Ramos (cell line): ENCODE data around the gene KDSR.

ENCODE experiments used
- in situ Hi-C: fragments of 300-500 bp; cut with MboI; formaldehyde crosslinking; loops from one replicate; pipeline ENCODE4 v1.14.3; 2022; ENCODE audit warnings: low sequenced_read_pairs; ENCODE audit not compliant: unreplicated experiment

Gene KDSR

GRCh38 chr18:63290166-63290820, 76.7 kb downstream of the KDSR start:
- in situ Hi-C loops = no loop called here

- in situ Hi-C loops = no loop called here
Measured at GRCh38 chr18:63288311-63288710, 78.7 kb downstream of the KDSR start.

GRCh38 chr18:63287691-63288220, 79.2 kb downstream of the KDSR start:
- in situ Hi-C loops = no loop called here

- in situ Hi-C loops = no loop called here
Measured at GRCh38 chr18:63286926-63287325, 80.1 kb downstream of the KDSR start.

- in situ Hi-C loops = no loop called here
Measured at GRCh38 chr18:63284827-63285733, 81.9 kb downstream of the KDSR start.

- in situ Hi-C loops = no loop called here
Measured at GRCh38 chr18:63284173-63284799, 82.7 kb downstream of the KDSR start.

GRCh38 chr18:63283305-63284094, 83.5 kb downstream of the KDSR start:
- in situ Hi-C loops = no loop called here

- in situ Hi-C loops = no loop called here
Measured at GRCh38 chr18:63282793-63283192, 84.2 kb downstream of the KDSR start.
